K562 (cell line): ENCODE results near the gene LY6G6F. TPM values are rescaled to one million over a fixed set of nuclear protein-coding genes. Genes with fewer than 3 reads are reported as not detected.

ENCODE experiments used
- ATAC-seq: fragments of 200-7000 bp; cut with Tn5 transposase; 3 replicates; pipeline ENCODE4 v1.9.1; 2020; ENCODE audit warnings: moderate library complexity
- BruUV-seq: library from RNA; stranded (reverse); fragments of 400-500 nt; replicated peaks from 2 replicates; lab custom pipeline; 2021; lab: Mats Ljungman, UMichigan
- CTCF ChIA-PET: fragments of 300-600 bp; formaldehyde crosslinking; extraction: SDS; loops from one replicate; lab custom pipeline; 2021; ENCODE audit warnings: low intra/inter-chr PET ratio; lab: Yijun Ruan, JAX
- POLR2A ChIA-PET: fragments of 300-600, 350-650 bp; sonication (Branson Sonifier 250); formaldehyde crosslinking; extraction: SDS; loops from one replicate; lab custom pipeline; 2021; ENCODE audit warnings: antibody characterized with exemption, inconsistent platforms; lab: Yijun Ruan, JAX
- DNase-seq, 4 experiments: peaks; one replicate each; pipeline versions ENCODE4 v3.0.0 to v3.0.0-alpha.2; 2011 to 2018; ENCODE audit warnings: low spot score in 3 of 4, mixed read lengths in 3 of 4; ENCODE audit errors: extremely low read depth in 1 of 4
- FAIRE-seq: peaks from 2 replicates; lab custom pipeline; 2011; peaks lifted over from hg19 to GRCh38; lab: Jason Lieb, UNC
- H2AFZ ChIP-seq: 2 replicates; pipeline ENCODE4 v1.6.0; 2011; ENCODE audit warnings: low read depth, low read length, control low read depth, inconsistent platforms
- H3K27ac ChIP-seq: fragments of 200-600 bp; 3 replicates; pipeline ENCODE4 v1.8.0; 2011; ENCODE audit warnings: low read depth, mild to moderate bottlenecking, control low read depth, inconsistent platforms, low read length, moderate library complexity, mixed read lengths; ENCODE audit errors: extremely low read depth
- H3K27me3 ChIP-seq, 2 experiments: fragments of 300-600 bp in 1 of 2; 2 replicates in 1 of 2; 3 replicates in 1 of 2; pipeline versions ENCODE4 v1.6.0 to v1.8.0; 2011; ENCODE audit warnings: inconsistent platforms in 2 of 2, low read length in 2 of 2, mild to moderate bottlenecking in 1 of 2, mixed read lengths in 1 of 2, moderate library complexity in 1 of 2; ENCODE audit not compliant: control insufficient read depth in 2 of 2, insufficient read depth in 2 of 2
- H3K36me3 ChIP-seq: fragments of 300-600 bp; 3 replicates; pipeline ENCODE4 v1.8.0; 2011; ENCODE audit warnings: mild to moderate bottlenecking, low read length, inconsistent platforms; ENCODE audit not compliant: control insufficient read depth, insufficient read depth
- H3K4me1 ChIP-seq, 2 experiments: fragments of 200-600 bp in 1 of 2; replicated peaks in 1 of 2; 2 replicates in 1 of 2; 3 replicates in 1 of 2; pipeline versions ENCODE4 v1.5.1 to v1.8.0; 2011; ENCODE audit warnings: inconsistent platforms in 2 of 2, low read length in 2 of 2, mild to moderate bottlenecking in 1 of 2, mixed read lengths in 1 of 2, moderate library complexity in 1 of 2; ENCODE audit not compliant: control insufficient read depth in 2 of 2, insufficient read depth in 2 of 2
- H3K4me2 ChIP-seq: 2 replicates; pipeline ENCODE4 v1.6.1; 2011; ENCODE audit warnings: low read length, control low read depth, inconsistent platforms, mixed read lengths; ENCODE audit not compliant: insufficient read depth
- H3K4me3 ChIP-seq: fragments of 200-600 bp; sonication (generic), shearing (Covaris generic); 2 replicates; pipeline ENCODE4 v1.5.1; 2016; ENCODE audit warnings: control low read depth, inconsistent platforms
- H3K79me2 ChIP-seq: fragments of 200-600 bp; 3 replicates; pipeline ENCODE4 v1.8.0; 2011; ENCODE audit warnings: low read length, inconsistent platforms; ENCODE audit not compliant: control insufficient read depth, insufficient read depth
- H3K9ac ChIP-seq, 2 experiments: 2 replicates each; pipeline versions ENCODE4 v1.6.0 to v1.6.1; 2011; ENCODE audit warnings: low read depth in 2 of 2, low read length in 2 of 2, control low read depth in 1 of 2, inconsistent platforms in 1 of 2, mild to moderate bottlenecking in 1 of 2, mixed read lengths in 1 of 2; ENCODE audit not compliant: insufficient read depth in 1 of 2
- H3K9me1 ChIP-seq: one replicate; pipeline ENCODE4 v1.6.0; 2011; ENCODE audit warnings: inconsistent platforms, mild to moderate bottlenecking, low read length, moderate library complexity; ENCODE audit not compliant: control insufficient read depth, insufficient read depth
- H3K9me3 ChIP-seq: replicated peaks from 2 replicates; pipeline ENCODE4 v1.5.1; 2011; ENCODE audit warnings: low read depth, low read length, inconsistent platforms; ENCODE audit not compliant: control insufficient read depth, insufficient read depth
- H4K20me1 ChIP-seq: replicated peaks from 2 replicates; pipeline ENCODE4 v1.6.1; 2011; ENCODE audit warnings: low read length, inconsistent platforms, mixed read lengths; ENCODE audit not compliant: control insufficient read depth, insufficient read depth
- ELK3 ChIP-seq: fragments of 450-650 bp; formaldehyde crosslinking; IDR thresholded peaks from 2 replicates; pipeline ENCODE4 v1.4.0; 2020; ENCODE audit warnings: mild to moderate bottlenecking
- ERF ChIP-seq: fragments of 450-650 bp; formaldehyde crosslinking; IDR thresholded peaks from 2 replicates; pipeline ENCODE4 v1.4.0; 2020; ENCODE audit warnings: mild to moderate bottlenecking, mixed read lengths
- HOMEZ ChIP-seq: fragments of 250-450 bp; sonication (Bioruptor Pico); IDR thresholded peaks from 2 replicates; pipeline ENCODE4 v1.4.0; 2020; ENCODE audit warnings: mild to moderate bottlenecking, moderate library complexity
- MYBL2 ChIP-seq, 2 experiments: fragments of 450-650 bp in 1 of 2; sonication (generic) in 1 of 2; formaldehyde crosslinking in 1 of 2; IDR thresholded peaks; 2 replicates each; pipeline versions ENCODE4 v1.6.1 to v1.8.1; 2017 to 2022; ENCODE audit warnings: borderline replicate concordance in 1 of 2, inconsistent platforms in 1 of 2, low read depth in 1 of 2, mild to moderate bottlenecking in 1 of 2, missing genetic modification reagents in 1 of 2, moderate library complexity in 1 of 2
- NR4A1 ChIP-seq, 2 experiments: fragments of 250-450 bp in 1 of 2; fragments of 450-650 bp in 1 of 2; sonication (Bioruptor Pico) in 1 of 2; IDR thresholded peaks; 2 replicates each; pipeline versions ENCODE4 v1.4.0 to v1.6.1; 2016 to 2020; ENCODE audit warnings: mild to moderate bottlenecking in 2 of 2, missing compliant biosample characterization in 1 of 2, missing genetic modification characterization in 1 of 2, moderate library complexity in 1 of 2
- ZNF830 ChIP-seq: fragments of 250-450 bp; sonication (Bioruptor Pico); IDR thresholded peaks from 2 replicates; pipeline ENCODE4 v1.5.0; 2021; ENCODE audit warnings: mild to moderate bottlenecking
- WGBS: fragments of 100-300 bp; shearing (Covaris generic); methylation state at CpG from one replicate; pipeline ENCODE4 v1.1.6; 2016; ENCODE audit warnings: low coverage, mixed read lengths; ENCODE audit not compliant: insufficient coverage; ENCODE audit errors: missing lambda C conversion rate; 5-methylcytosine and 5-hydroxymethylcytosine counted together
- in situ Hi-C: fragments of 300-500 bp; cut with MboI; formaldehyde crosslinking; loops from 4 replicates; pipeline ENCODE4 v1.15.0; 2018; ENCODE audit warnings: inconsistent platforms, mixed read lengths
- intact Hi-C: fragments of 100-400 bp; cut with micrococcal nuclease; formaldehyde crosslinking; loops from 2 replicates; pipeline ENCODE4 v1.14.2; 2022
- polyA plus RNA-seq, 8 experiments: library from polyadenylated mRNA; depleted of rRNA in 4 of 8; stranded (reverse) in 5 of 8; unstranded in 3 of 8; fragments of >200 nt; fragmentation: Nextera tagmentation in 2 of 8; fragmentation: Illumina TruSeq in 1 of 8; extraction: Ambion mirVana in 2 of 8; extraction: Trizol in 1 of 8; gene quantifications; 2 replicates each; pipeline versions ENCODE4 v1.2.1 to v1.2.3, GENCODE V29; 2011 to 2014; ENCODE audit warnings: inconsistent platforms in 1 of 8, missing spikeins in 1 of 8
- total RNA-seq, 7 experiments: library from RNA; depleted of rRNA in 6 of 7; stranded (reverse); fragments of >200 nt in 6 of 7; fragmentation: Illumina TruSeq in 2 of 7; extraction: Trizol in 2 of 7; gene quantifications; 2 replicates each; pipeline versions ENCODE4 v1.2.1 to v1.2.3, GENCODE V29; 2011 to 2021; ENCODE audit warnings: low replicate concordance in 1 of 7
- TF ChIP-seq, protein P1 (sequence below): sonication (generic); formaldehyde crosslinking; IDR thresholded peaks from 2 replicates; pipeline ENCODE4 v1.8.0; 2023; ENCODE audit warnings: missing genetic modification reagents, mild to moderate bottlenecking, borderline replicate concordance

Gene LY6G6F
- total and polyA plus RNA-seq, 9 of the 15 experiments (the other 6 are each of a cell fraction or from before 2014, with no cell fraction given), result 0.14 to 0.50 (median 0.28) TPM; not detected in 2

DNA sequence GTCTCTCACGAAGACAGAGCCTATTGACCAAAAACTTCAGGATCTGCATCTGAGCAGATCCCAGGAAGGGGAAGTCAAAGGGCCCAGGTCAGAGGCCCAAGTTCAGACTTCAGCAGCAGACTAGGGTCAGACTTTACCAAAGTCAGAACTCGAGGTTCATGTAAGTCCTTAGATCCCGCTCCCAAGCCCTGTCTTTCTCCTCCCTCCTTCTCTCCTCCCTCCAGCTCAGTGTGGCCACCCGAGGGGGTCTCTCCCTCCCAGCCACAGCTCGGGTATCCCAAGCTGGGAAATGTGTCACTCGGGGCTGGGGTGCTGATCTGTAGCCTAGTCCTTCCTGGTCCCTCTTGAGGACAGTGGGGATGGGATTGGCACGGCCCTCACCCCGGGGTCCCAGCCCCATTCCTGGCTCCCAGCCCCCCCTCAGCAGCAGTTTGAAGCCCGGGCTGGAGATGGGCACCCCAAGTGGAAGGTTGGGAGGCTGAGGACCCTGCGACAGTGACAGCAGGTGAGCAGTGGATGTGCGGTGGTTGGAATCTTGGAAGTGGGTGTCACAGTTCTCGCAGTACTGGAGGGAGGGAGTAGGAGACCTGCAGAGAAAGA, 44.4 kb upstream of the LY6G6F start (continued):
- TF ChIP-seq MYBL2 (IDR thresholded peaks at IDR 0.05; ENCODE audit: low read depth), result no peak
- no peak for TF ChIP-seq MYBL2 (CRISPR knock-in tag; IDR thresholded peaks at IDR 0.05; ENCODE audit: borderline replicate concordance)
- TF ChIP-seq ELK3 (CRISPR knock-in tag), result no peak

DNA sequence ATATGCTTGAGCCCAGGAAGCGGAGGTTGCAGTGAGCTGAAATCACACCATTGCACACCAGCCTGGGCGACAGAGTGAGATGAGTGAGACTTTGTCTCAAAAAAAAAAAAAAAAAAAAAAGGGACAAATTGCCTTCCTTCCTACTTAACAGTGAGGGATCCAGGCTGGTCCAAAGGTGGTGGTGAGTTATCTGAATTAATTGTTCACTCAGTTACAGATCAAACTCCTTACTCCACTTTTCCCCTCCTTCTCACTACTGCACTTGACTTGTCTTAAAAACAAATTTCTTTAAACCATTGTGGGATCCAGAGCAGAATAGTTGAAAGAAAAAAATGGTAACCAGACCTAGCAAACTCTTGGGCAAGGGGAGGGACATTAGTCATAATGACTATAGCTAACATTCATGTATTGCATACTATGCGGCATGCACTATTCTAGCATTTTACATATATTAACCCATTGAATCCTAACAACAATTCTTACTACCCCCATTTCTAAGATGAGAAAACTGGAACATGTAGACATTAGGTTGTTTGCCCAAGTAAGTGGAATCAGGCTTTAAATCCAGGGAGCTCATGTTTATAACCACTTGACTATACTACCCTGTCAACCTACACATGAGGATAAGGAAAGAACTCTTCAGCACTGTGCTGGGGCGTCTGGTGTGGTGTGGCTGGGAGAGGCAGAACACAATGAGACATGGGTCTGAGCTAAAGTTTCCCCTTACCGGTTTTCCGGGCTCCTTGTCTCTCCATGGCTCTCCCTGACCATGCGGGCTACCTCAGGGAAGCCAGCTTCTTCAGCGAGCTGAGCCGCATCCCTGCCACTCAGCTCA, 43.3 kb upstream of the LY6G6F start:
- no peak for ATAC-seq
- BruUV-seq, result no TSS peak
- peak overlapping the region; percentile 96 to 97 for H3K9ac ChIP-seq
- TF ChIP-seq ZNF830 (CRISPR knock-in tag) (peak; percentile 87; the same call in 1 of the 2 replicates), NR4A1 (CRISPR knock-in tag; IDR thresholded peaks at IDR 0.05) (no peak), NR4A1 (tag; IDR thresholded peaks at IDR 0.05) (peak; percentile 12; the same call in 1 of the 2 replicates), HOMEZ (no peak), ERF (peak; percentile 41; the same call in 1 of the 2 replicates)
- TF ChIP-seq, protein P1, sequence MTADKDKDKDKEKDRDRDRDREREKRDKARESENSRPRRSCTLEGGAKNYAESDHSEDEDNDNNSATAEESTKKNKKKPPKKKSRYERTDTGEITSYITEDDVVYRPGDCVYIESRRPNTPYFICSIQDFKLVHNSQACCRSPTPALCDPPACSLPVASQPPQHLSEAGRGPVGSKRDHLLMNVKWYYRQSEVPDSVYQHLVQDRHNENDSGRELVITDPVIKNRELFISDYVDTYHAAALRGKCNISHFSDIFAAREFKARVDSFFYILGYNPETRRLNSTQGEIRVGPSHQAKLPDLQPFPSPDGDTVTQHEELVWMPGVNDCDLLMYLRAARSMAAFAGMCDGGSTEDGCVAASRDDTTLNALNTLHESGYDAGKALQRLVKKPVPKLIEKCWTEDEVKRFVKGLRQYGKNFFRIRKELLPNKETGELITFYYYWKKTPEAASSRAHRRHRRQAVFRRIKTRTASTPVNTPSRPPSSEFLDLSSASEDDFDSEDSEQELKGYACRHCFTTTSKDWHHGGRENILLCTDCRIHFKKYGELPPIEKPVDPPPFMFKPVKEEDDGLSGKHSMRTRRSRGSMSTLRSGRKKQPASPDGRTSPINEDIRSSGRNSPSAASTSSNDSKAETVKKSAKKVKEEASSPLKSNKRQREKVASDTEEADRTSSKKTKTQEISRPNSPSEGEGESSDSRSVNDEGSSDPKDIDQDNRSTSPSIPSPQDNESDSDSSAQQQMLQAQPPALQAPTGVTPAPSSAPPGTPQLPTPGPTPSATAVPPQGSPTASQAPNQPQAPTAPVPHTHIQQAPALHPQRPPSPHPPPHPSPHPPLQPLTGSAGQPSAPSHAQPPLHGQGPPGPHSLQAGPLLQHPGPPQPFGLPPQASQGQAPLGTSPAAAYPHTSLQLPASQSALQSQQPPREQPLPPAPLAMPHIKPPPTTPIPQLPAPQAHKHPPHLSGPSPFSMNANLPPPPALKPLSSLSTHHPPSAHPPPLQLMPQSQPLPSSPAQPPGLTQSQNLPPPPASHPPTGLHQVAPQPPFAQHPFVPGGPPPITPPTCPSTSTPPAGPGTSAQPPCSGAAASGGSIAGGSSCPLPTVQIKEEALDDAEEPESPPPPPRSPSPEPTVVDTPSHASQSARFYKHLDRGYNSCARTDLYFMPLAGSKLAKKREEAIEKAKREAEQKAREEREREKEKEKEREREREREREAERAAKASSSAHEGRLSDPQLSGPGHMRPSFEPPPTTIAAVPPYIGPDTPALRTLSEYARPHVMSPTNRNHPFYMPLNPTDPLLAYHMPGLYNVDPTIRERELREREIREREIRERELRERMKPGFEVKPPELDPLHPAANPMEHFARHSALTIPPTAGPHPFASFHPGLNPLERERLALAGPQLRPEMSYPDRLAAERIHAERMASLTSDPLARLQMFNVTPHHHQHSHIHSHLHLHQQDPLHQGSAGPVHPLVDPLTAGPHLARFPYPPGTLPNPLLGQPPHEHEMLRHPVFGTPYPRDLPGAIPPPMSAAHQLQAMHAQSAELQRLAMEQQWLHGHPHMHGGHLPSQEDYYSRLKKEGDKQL, result peak; percentile 85; the same call in 1 of the 2 replicates

More for the DNA sequence above, 43.3 kb upstream of the LY6G6F start:
- Histone ChIP-seq H3K27ac (peak overlapping the region; percentile 97), H3K4me2 (peak overlapping the region; percentile 93), H3K4me3 (peak overlapping the region; percentile 66), H3K27me3 (no peaks in the 10 kb centered on the region), H3K79me2 (peaks cover 90% of the 10 kb centered on the region), H3K4me1 (peaks cover 45 to 60% of the 10 kb centered on the region in 2 experiments), H2AFZ (peak overlapping the region; percentile 27), H3K9me3 (no peaks in the 10 kb centered on the region), H3K36me3 (peaks cover 53% of the 10 kb centered on the region), H4K20me1 (peaks cover 8% of the 10 kb centered on the region; the same call in 1 of the 2 replicates), H3K9me1 (no peaks in the 10 kb centered on the region)
- 33% methylated on average over 9 of the region's 9 CpGs for WGBS
- CTCF ChIA-PET, result no interaction called here
- in situ Hi-C loops (loop anchor here (5.0 kb wide), 2 partner anchors 116 to 199 kb away; partner anchors contain the start of genes ATP6V1G2, NEU1 and NFKBIL1), intact Hi-C loops (loop anchor here (10.0 kb wide), 1 partner anchor 511 kb away; the partner anchor contains the start of genes AGPAT1 and RNF5)
- no peak for FAIRE-seq
- POLR2A ChIA-PET, result interaction anchor here (0.6 to 9.8 kb wide), 44 partner anchors 9 to 980 kb away, joined by 3 to 267 read pairs (median 10); partner anchors contain the start of genes ABHD16A, APOM, BAG6 and CLIC1
- peak in 1 of 4 experiments; percentile 50 for DNase-seq
